Transverse colon (tissue), 4 donors: ENCODE measurements around the gene TFAP2A. TPM values are rescaled to one million over a fixed set of nuclear protein-coding genes. Genes with fewer than 3 reads are reported as not detected.

Source experiments
- DNase-seq: peaks from one replicate; pipeline ENCODE4 v3.0.0-alpha.2; 2019
- H3K27ac ChIP-seq, 4 donors: fragments of 200-600 bp; sonication (generic); 2 replicates each; pipeline ENCODE4 v1.5.1; 2016 to 2018; ENCODE audit warnings: inconsistent platforms in 4 of 4
- H3K27me3 ChIP-seq: fragments of 200-600 bp; sonication (generic); 2 replicates; pipeline ENCODE4 v1.5.1; 2017; ENCODE audit warnings: inconsistent platforms
- H3K36me3 ChIP-seq, 4 donors: fragments of 200-600 bp; sonication (generic); 2 replicates each; pipeline ENCODE4 v1.5.1; 2017 to 2019; ENCODE audit warnings: inconsistent platforms in 4 of 4
- H3K4me1 ChIP-seq, 4 donors: fragments of 200-600 bp; sonication (generic); 2 replicates each; pipeline ENCODE4 v1.5.1; 2017 to 2020; ENCODE audit warnings: inconsistent platforms in 4 of 4
- H3K4me3 ChIP-seq, 4 donors: fragments of 200-600 bp; sonication (generic); 1 replicate in 1 of 4; 2 replicates in 3 of 4; pipeline versions ENCODE4 v1.5.1 to v1.6.1; 2017 to 2019; ENCODE audit warnings: inconsistent platforms in 4 of 4
- H3K9me3 ChIP-seq, 2 donors: fragments of 200-600 bp; sonication (generic); 2 replicates each; pipeline ENCODE4 v1.5.1; 2017 to 2019; ENCODE audit warnings: inconsistent platforms in 2 of 2
- EP300 ChIP-seq: sonication (generic); formaldehyde crosslinking; IDR thresholded peaks from one replicate; pipeline ENCODE4 v1.6.1; 2017; ENCODE audit warnings: antibody characterized with exemption, low read depth
- POLR2A ChIP-seq: fragments of 450-650 bp; IDR thresholded peaks from one replicate; pipeline ENCODE4 v1.6.1; 2016; ENCODE audit warnings: antibody characterized with exemption, mild to moderate bottlenecking, moderate library complexity
- POLR2AphosphoS5 ChIP-seq, 3 donors: sonication (generic); formaldehyde crosslinking; IDR thresholded peaks; one replicate each; pipeline ENCODE4 v1.6.1; 2016; ENCODE audit warnings: antibody characterized with exemption in 3 of 3
- WGBS, 2 donors: methylation state at CpG; one replicate each; pipeline ENCODE4 v1.1.5; 2018; ENCODE audit warnings: low coverage in 1 of 2; 5-methylcytosine and 5-hydroxymethylcytosine counted together
- in situ Hi-C, 4 donors: fragments of 200-750 bp; cut with MboI; loops; one replicate each; pipeline versions ENCODE4 v1.15.0 to v1.15.1; 2017; ENCODE audit warnings: low sequenced_read_pairs in 3 of 4, low pct_ligation_motif_present in 1 of 4, low pct_unique_long_range_greater_than_20kb in 1 of 4
- intact Hi-C: fragments of 100-400 bp; cut with DNase I; formaldehyde crosslinking; loops from one replicate; pipeline ENCODE4 v1.15.1; 2023; ENCODE audit warnings: low total_unique reads
- total RNA-seq, 4 donors: library from RNA; depleted of rRNA; stranded (reverse); fragments of >200 nt; gene quantifications; one replicate each; pipeline ENCODE4 v1.1.0, GENCODE V29; 2016
- TF ChIP-seq, protein P1 (sequence below), 5 experiments: fragments of 200-600 bp in 3 of 5; fragments of 450-650 bp in 2 of 5; sonication (generic) in 3 of 5; IDR thresholded peaks; 1 replicate in 2 of 5; 2 replicates in 3 of 5; pipeline ENCODE4 v1.5.1; 2016 to 2017; ENCODE audit warnings: antibody characterized with exemption in 5 of 5, inconsistent platforms in 3 of 5, mild to moderate bottlenecking in 2 of 5, moderate library complexity in 1 of 5

The TFAP2A gene
- total RNA-seq, 4 donors from 2014 or later, result not detected

GRCh38 chr6:10421921-10422736 is 7.3 kb upstream of the TFAP2A start:
- no peaks in the 10 kb centered on the region for H3K9me3 ChIP-seq
- no peak overlapping the region for H3K27ac ChIP-seq
- no peak overlapping the region for H3K4me3 ChIP-seq
- DNase-seq, result no peak
- in situ Hi-C loops, result loop anchor here in 1 of 4 donors (25.0 kb wide), 1 partner anchor 385 kb away; no protein-coding TSS in a partner anchor
- intact Hi-C loops, result loop anchor here (10.0 kb wide), 1 partner anchor 387 kb away; no protein-coding TSS in a partner anchor
- WGBS, 2 donors, result 18 to 20% methylated on average over 1 to 36 of the region's 39 CpGs
- peaks cover 0 to 29% (median 17%) of the 10 kb centered on the region in 4 donors for H3K4me1 ChIP-seq
- no peak for TF ChIP-seq POLR2A
- no peak for TF ChIP-seq EP300
- TF ChIP-seq POLR2AphosphoS5 (IDR thresholded peaks at IDR 0.05), result no peak
- TF ChIP-seq, protein P1, sequence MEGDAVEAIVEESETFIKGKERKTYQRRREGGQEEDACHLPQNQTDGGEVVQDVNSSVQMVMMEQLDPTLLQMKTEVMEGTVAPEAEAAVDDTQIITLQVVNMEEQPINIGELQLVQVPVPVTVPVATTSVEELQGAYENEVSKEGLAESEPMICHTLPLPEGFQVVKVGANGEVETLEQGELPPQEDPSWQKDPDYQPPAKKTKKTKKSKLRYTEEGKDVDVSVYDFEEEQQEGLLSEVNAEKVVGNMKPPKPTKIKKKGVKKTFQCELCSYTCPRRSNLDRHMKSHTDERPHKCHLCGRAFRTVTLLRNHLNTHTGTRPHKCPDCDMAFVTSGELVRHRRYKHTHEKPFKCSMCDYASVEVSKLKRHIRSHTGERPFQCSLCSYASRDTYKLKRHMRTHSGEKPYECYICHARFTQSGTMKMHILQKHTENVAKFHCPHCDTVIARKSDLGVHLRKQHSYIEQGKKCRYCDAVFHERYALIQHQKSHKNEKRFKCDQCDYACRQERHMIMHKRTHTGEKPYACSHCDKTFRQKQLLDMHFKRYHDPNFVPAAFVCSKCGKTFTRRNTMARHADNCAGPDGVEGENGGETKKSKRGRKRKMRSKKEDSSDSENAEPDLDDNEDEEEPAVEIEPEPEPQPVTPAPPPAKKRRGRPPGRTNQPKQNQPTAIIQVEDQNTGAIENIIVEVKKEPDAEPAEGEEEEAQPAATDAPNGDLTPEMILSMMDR (IDR thresholded peaks at IDR 0.05), result no peak
- H3K36me3 ChIP-seq, result no peaks in the 10 kb centered on the region
- peaks cover 98% of the 10 kb centered on the region for H3K27me3 ChIP-seq

DNA sequence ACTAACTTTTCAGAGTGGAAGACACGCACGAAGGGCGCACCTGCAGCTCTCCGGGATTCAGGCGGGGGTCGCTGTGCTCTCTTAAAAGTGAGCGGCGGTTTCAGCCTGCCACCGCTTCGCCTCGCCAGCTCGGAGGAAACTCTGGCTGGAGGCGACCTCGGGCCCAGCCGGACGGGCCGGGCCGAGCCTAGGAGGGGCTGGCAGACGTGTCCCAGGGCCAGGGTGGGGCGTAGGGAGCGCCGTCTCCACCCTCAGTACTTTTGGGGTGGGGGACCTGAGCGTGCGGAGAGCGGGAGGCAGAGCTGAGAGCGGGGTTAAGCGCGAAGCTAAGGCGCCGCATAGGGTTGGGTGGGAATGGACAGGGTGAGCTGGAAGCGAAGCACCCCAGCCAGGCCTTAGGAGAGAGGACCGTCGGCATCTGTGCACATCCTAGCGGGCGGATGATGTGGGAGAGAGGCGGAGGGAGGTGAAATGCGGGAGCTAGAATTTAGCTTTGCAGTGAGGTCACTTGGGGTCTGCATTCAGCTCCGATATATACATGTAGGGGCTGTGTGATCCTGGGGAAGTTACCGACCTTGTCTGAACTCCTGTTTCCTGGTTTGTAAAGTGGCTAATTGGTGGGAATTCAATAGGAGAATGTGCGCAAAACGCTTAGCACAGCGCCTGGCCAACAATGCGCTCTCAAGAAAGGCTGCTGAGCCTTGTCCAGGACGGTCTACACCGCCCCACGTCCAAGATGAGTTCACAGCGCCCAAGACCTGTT is 6.5 kb upstream of the TFAP2A start:
- Histone ChIP-seq H3K27ac (no peak overlapping the region), H3K36me3 (no peaks in the 10 kb centered on the region), H3K27me3 (peaks cover 98% of the 10 kb centered on the region), H3K4me3 (no peak overlapping the region), H3K4me1 (peaks cover 0 to 26% (median 12%) of the 10 kb centered on the region in 4 donors), H3K9me3 (no peaks in the 10 kb centered on the region)
- in situ Hi-C loops (loop anchor here in 1 of 4 donors (25.0 kb wide), 1 partner anchor 384 kb away; no protein-coding TSS in a partner anchor), intact Hi-C loops (loop anchor here (10.0 kb wide), 1 partner anchor 387 kb away; no protein-coding TSS in a partner anchor)
- no peak for DNase-seq
- 0 to 12% methylated on average over 1 to 43 of the region's 47 CpGs for WGBS, 2 donors
- no peak for TF ChIP-seq EP300
- TF ChIP-seq POLR2A, result no peak
- no peak for TF ChIP-seq POLR2AphosphoS5 (IDR thresholded peaks at IDR 0.05)
- TF ChIP-seq, protein P1 (IDR thresholded peaks at IDR 0.05), result no peak

DNA sequence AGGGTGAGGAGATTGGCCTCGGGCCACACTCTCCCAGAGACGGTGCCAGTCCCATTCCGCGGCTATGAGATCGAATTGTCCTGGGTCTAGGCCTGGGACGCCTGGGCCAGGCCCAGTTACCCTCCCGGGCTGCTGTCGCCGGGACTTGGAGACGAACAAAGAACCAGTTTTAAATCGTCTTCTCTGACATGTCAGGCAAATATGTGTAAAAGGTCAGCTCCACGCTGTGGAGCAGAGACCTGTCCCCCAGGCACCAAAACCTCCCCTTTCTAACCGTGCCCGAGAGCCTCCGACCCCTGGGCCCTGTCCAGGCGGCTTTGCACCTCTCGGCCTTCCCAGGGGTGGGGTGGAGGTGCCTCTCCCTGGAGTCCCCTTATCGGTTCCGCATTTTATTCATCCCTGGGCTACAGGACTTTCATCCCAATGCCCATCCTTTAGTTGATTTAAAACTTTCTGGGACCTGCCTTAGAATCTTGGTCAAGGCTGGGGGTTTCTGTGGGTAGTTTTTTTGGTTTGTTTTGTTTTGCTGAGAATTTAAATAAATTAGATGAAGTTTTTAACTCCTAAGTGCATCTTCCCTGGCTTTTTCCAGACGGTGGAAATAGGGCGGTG is 5.8 kb upstream of the TFAP2A start:
- H3K36me3 ChIP-seq, result no peaks in the 10 kb centered on the region
- H3K4me1 ChIP-seq, result peaks cover 0 to 20% (median 6%) of the 10 kb centered on the region in 4 donors
- no peak overlapping the region for H3K27ac ChIP-seq
- WGBS, 2 donors, result 11 to 13% methylated on average over 7 to 19 of the region's 21 CpGs
- no peak for DNase-seq
- TF ChIP-seq POLR2A (no peak), EP300 (no peak)
- TF ChIP-seq, protein P1 (IDR thresholded peaks at IDR 0.05), result no peak
- intact Hi-C loops (loop anchor here (10.0 kb wide), 1 partner anchor 386 kb away; no protein-coding TSS in a partner anchor), in situ Hi-C loops (loop anchor here in 1 of 4 donors (25.0 kb wide), 1 partner anchor 383 kb away; no protein-coding TSS in a partner anchor)
- H3K27me3 ChIP-seq, result peaks cover 98% of the 10 kb centered on the region
- H3K9me3 ChIP-seq, result no peaks in the 10 kb centered on the region
- no peak overlapping the region for H3K4me3 ChIP-seq
